ENCODE data around the gene TTLL3. TPM values are rescaled to one million over a fixed set of nuclear protein-coding genes. Genes with fewer than 3 reads are reported as not detected.
A peak's percentile ranks its signal among the peaks of the same experiment; 100 is the strongest.

The TTLL3 gene
- total RNA-seq, 1 donor from 2014 or later: 37.3 TPM

GRCh38 chr3:9791127-9791526, 18.9 kb upstream of the TTLL3 start:
- intact Hi-C loops (cut with DNase I): no loop called here
- TF ChIP-seq CTCF (IDR thresholded peaks at IDR 0.05): no peak
- Histone ChIP-seq H3K4me3 (peak overlapping the region; percentile 100), H3K4me1 (peaks cover 33% of the 10 kb centered on the region), H3K9me3 (no peaks in the 10 kb centered on the region), H3K27me3 (no peaks in the 10 kb centered on the region), H3K27ac (no peak overlapping the region), H3K36me3 (peaks cover 36% of the 10 kb centered on the region)
- no peak for ATAC-seq
- no peak for DNase-seq

GRCh38 chr3:9791790-9792404, 18.2 kb upstream of the TTLL3 start:
- peaks cover 35% of the 10 kb centered on the region for H3K36me3 ChIP-seq
- TF ChIP-seq CTCF (IDR thresholded peaks at IDR 0.05): no peak
- H3K4me1 ChIP-seq: peaks cover 33% of the 10 kb centered on the region
- H3K27ac ChIP-seq: peak overlapping the region; percentile 99
- no peaks in the 10 kb centered on the region for H3K27me3 ChIP-seq
- no peaks in the 10 kb centered on the region for H3K9me3 ChIP-seq
- intact Hi-C loops (cut with DNase I): no loop called here
- DNase-seq: no peak
- H3K4me3 ChIP-seq: peak overlapping the region; percentile 100
- ATAC-seq: no peak

GRCh38 chr3:9792405-9793160, 17.5 kb upstream of the TTLL3 start, which contains the start of the genes ARPC4 and TADA3:
ARPC4 (plus strand) TSS chr3:9793082; CDS start chr3:9793122, 40 bp downstream.
TADA3 (minus strand) TSS chr3:9792473; CDS start chr3:9791466, 1,007 bp downstream.
- Histone ChIP-seq H3K36me3 (peaks cover 42% of the 10 kb centered on the region), H3K27ac (peak within 1 kb of the TSS; percentile 99), H3K4me3 (peak within 1 kb of the TSS; percentile 100), H3K27me3 (no peaks in the 10 kb centered on the region), H3K4me1 (peaks cover 33% of the 10 kb centered on the region), H3K9me3 (no peaks in the 10 kb centered on the region)
- intact Hi-C loops (cut with DNase I): no loop called here
- DNase-seq (peak; percentile 97), ATAC-seq (peak; percentile 94)
- peak; percentile 13 for TF ChIP-seq CTCF (IDR thresholded peaks at IDR 0.05)

GRCh38 chr3:9793161-9793781, 16.8 kb upstream of the TTLL3 start:
- no peak for TF ChIP-seq CTCF (IDR thresholded peaks at IDR 0.05)
- ATAC-seq: peak; percentile 57
- Histone ChIP-seq H3K27ac (peak overlapping the region; percentile 99), H3K4me3 (peak overlapping the region; percentile 100), H3K9me3 (no peaks in the 10 kb centered on the region), H3K27me3 (no peaks in the 10 kb centered on the region), H3K4me1 (peaks cover 33% of the 10 kb centered on the region), H3K36me3 (peaks cover 49% of the 10 kb centered on the region)
- peak; percentile 73 for DNase-seq
- intact Hi-C loops (cut with DNase I): no loop called here

- intact Hi-C loops (cut with DNase I): no loop called here
- no peaks in the 10 kb centered on the region for H3K9me3 ChIP-seq
- H3K4me1 ChIP-seq: peaks cover 33% of the 10 kb centered on the region
- H3K4me3 ChIP-seq: no peak overlapping the region
- H3K27ac ChIP-seq: no peak overlapping the region
- H3K27me3 ChIP-seq: no peaks in the 10 kb centered on the region
- no peak for ATAC-seq
- H3K36me3 ChIP-seq: peaks cover 49% of the 10 kb centered on the region
- DNase-seq: no peak
- no peak for TF ChIP-seq CTCF (IDR thresholded peaks at IDR 0.05)
These were observed 15.7 kb upstream of the TTLL3 start for GRCh38 chr3:9794400-9794799.

Measured in upper lobe of right lung (tissue), 1 donor.